Activated CD4-positive, alpha-beta T cell treated with anti-CD3 and anti-CD28 coated beads, Interleukin-10, Interleukin-2, amounts not matched to agents 100 ng/mL and 50 ng/mL, durations not matched to agents 16 hours and 8 hours (primary cell): ENCODE data around the gene HS3ST4.
"Not testable (repeated sequence)": the region's sequence is repeated elsewhere in the genome, so short reads cannot be mapped to it uniquely, and the experiment has no call there.

Experiments used
- DNase-seq: peaks from one replicate; pipeline ENCODE4 v3.0.0-alpha.2; 2020

Gene HS3ST4

DNA sequence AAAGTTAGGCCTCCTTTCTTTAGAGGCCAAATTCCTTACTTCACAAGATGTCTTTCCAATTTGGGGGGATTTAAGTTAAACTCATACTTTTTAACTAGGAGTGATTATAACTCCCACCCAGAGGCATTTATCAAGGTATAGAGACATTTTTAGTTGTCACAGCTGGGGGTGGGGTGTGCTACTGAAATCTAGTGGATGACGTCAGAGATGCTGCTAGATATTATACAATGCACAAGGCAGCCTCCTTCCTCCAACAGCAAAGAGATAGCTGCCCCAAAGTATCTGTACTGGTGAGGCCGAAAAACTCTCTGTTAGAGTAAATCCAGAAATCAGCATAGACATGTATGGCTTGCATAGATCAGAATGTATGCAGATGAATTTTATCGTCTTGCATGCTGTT lies 324.0 kb downstream of the HS3ST4 start:
- DNase-seq = no peak

DNA sequence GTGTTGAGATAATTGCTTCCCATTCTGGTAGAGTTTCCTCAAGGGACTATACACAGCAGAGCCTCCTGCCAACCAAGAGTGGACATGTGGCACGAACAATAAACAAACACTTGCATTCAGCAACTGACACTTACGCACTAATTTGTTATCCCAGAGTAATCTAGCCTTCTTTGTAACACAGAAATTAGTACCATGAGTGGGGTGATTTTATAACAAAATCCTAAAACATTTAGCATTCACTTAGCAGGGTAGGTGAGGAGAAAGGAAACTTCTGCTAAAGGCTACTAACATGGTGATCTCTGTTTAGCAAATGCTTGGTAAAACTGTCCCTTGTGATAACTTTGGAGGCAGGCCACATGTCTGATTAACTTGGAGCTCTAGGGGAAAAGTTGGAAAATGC lies 325.2 kb downstream of the HS3ST4 start:
- no peak for DNase-seq

DNA sequence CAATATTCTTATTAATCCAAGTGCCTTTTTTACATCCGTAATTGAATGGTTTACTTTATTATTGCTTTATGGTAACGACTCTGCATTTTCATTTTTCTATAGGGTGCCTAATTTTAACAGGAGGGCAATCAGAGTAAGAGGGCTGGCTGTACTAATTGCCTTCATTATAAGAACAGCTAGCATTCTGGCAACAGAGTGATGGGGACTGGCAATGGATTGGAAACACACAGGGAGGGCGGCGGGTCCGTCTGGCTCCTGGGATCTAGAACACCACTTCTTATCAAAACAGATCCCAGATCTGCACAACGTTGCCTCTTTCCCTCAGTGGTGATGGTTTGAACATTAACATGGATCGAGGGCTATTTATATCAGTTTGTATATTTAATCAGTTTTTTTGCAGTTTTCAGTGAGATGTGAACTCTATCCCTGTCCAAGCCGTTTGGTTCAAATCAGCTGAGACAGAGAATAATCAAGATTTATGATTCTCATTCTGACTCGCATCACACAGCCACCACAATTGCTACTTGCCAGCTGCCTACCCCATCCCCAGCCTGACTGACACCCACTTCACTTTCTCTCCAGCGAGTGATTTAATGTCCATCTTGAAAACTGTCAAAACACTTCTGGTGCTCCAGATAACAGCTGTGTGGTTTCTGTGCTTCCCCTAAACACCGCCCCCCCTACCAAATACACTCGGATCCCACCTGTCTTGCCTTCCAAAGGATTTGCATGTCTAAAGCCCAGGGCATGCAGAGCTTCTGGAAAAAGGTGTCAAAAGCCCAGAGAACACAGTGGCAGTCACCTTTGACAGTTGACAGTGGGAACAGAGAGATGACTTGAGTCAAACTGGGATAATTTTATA lies 327.9 kb downstream of the HS3ST4 start:
- DNase-seq = no peak

DNA sequence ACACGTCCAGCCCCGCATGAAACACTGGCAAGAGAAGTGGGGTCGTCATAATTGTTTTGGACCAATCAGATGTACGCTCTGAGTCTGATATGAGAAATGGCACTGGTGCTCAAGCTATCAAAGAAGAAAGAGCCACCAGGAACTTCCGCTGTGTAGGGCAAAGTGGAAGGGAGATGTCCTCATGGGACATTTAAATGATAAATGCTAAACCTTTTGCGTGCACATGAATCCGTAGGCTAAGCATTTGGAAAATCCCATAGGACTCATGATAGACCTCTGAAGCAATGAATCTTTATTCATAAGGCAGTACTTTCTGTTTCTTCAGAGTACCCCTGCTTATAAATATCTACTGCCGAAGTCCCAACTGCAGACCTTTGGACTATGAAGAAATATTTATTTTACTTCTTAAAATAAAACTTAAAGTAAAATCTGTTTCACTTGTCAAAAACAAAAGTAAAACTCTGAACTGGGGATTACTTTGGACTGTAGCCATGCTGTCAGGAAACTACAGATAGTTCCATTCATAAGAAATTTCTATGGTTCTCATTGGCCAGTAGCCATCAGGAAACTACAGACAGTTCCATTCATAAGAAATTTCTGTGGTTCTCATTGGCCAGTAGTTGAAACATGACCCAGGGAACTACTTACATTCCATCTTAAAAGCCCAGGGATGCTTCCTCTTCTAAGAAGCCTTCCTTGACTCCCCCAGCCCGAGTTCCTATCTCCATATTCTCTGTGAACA lies 335.1 kb downstream of the HS3ST4 start:
- no peak for DNase-seq

DNA sequence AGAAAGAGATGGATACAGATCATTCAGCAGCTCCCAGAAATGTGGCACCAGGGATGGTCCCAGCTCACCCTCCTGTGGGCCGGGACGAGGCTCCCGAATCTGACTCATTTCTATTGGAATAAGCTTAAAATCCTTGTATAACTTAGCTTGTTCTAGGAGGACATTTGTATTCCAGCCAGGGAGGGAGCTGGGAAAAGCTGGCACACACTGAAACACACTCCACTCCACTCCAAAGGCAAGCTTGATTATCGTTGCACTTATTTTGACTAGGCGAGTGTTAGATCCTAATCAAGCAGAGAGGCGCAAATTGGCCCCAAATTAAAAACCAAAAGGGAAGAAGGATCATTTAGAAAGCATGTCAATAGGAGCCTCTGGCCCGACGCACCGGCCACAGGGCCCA lies 339.5 kb downstream of the HS3ST4 start:
- DNase-seq = no peak

DNA sequence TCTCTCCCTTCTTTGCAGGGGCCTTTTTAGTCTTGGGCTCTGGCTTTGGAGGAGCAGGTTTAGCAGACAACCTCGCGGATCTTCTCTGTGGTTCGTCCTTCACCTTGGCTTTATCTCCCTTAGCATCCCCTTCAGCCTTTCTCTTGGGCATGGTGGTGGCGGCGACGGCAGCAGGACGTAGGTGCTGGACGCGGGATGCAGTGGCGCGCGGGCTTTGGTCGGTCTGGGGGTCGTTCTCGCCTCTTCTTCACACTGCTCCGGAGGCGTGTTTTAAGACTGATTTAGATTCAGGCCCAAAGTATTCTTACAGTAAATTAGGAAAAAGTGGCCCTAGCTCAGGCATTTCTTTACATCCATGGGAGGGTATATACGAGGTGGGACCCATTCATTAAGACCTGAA lies 340.9 kb downstream of the HS3ST4 start:
- DNase-seq = not testable (repeated sequence)

DNA sequence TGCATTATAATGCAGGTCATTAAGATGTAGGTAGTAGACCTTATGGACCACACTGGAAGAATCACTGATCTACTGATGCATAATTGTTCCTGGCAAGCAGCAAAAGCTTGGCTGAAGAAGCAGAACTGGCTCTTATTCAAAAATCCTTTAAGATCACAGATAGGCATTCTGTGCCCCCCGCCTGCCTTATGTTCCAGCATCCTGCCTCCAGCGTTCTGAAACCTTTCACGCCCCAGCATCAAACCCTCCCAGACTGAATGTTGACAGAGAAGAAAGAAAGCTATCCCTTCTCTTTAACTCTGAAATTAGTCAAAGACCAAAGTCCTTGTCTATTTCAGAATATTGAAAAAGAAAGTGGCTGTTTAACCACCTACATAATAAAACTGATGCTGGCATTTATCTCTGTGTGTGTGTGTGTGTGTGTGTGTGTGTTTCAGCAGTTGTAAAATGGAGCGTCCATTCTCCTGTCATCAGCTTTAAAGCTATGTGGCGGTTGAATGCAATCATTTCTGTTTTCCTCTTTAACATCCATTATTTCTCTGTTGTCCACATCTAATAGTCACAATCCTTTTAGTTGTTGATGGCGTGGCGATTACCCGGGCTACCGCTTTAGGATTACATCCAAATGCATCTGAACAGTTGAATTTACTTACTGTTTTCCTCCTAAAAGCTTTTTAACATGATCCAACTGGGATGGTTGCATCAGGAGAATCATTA lies 350.4 kb downstream of the HS3ST4 start:
- no peak for DNase-seq

DNA sequence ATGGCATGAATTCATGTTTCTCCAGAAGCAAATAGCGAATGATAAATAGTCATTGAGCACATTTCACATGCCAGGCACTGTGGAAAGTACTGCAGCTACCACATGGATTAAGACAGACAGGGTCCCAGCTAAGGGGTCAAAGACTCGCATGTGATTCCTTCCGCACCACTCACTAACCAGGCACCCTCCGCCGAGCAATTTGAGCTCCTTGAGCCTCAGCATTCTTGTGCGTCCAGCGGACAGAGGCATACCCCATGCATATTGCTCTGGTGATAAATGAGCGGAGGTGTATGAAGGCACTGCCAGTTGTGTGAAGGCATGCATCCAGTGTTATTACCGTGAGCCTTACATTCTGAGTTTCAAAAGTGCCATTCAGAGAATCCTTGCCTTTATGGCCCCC lies 358.7 kb downstream of the HS3ST4 start:
- no peak for DNase-seq

DNA sequence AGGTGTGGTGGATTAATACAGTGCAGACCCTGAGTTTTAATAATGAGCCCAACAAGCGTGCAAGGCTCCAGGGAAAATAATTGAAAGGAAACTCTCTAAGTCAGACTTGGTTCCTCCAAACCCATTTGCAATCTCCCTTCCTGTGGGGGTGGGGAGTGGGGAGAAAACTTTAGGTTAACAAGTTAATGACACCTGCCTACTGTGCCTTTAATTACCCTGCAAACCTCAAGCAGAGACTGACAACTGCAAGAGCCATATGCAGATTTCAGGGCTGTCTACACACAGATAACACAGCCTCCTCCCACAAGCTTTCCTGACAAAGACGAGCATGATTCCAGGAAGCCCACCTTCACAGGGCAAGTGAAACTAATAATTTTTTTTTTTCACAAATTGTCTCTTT lies 359.3 kb downstream of the HS3ST4 start:
- DNase-seq = no peak

DNA sequence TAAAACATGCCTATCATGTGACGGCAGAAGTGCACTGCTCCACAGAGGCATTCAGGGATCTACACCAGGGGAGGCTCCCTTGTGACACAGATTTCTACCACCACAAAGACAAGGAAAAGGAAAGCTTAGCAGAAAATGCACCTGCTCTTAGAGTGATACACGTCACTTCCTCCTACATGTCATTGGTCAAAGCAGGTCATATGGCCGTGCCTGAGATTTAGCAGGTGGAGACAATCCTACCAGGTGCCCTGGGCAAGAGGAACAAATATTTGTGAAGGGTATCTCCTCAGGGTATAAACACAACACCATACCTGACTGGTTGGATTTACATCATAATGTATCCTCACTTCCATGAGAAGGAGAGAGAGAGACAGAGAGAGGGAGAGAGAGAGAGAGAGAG lies 362.1 kb downstream of the HS3ST4 start:
- DNase-seq = no peak

DNA sequence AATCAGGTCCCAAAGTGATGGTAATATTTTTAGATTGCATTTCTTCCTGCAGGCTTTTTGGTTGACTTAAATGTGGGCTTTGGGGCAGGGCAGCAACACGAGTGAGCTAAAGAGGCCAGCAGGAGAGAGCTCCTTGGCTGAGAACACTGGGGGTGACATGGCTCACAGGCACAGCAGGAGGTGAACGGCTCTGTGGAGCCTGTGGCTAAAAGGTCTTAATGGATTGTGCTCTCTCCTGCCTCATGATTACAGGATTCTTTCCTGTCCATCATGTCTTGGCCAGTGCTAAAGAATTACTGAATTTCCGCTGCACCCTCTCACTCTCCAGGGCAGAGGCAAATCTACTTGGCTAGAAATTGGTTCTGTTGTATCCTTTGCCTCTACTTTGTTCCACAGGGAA lies 366.6 kb downstream of the HS3ST4 start:
- no peak for DNase-seq

DNA sequence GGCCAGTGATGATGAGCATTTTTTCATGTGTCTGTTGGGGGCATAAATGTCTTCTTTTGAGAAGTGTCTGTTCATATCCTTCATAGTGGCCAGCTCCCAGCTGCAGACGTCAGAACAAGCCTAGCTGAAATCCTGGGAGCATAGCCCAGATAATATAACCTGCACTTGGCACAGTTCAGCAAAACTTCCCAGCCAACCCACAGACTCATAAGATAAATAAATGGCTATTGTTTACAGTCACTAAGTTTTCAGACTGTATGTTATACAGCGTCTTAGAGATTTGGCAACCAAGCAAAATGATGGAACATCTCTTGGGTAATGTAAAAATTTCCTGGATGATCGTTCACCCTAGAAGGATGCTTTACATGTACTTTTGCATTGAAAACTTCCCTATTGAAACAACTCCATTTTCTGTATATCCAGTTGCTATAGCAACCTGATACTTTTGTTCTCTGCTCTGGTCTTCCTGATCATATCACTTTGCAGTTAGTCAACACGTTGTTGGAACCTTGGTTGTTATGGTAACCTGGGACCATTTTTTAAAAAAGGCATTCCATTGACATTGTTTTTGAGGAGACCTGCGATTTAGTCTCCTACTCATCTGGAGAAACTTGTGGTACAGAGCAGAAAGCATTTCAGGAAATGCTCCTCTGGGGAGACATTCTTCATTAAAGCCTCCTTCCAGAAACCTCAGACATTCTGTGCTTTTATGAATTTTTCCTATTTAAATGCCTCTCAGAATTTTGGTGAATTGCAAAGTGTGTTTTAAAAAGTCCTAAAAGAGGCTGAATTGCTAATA lies 378.7 kb downstream of the HS3ST4 start:
- no peak for DNase-seq

DNA sequence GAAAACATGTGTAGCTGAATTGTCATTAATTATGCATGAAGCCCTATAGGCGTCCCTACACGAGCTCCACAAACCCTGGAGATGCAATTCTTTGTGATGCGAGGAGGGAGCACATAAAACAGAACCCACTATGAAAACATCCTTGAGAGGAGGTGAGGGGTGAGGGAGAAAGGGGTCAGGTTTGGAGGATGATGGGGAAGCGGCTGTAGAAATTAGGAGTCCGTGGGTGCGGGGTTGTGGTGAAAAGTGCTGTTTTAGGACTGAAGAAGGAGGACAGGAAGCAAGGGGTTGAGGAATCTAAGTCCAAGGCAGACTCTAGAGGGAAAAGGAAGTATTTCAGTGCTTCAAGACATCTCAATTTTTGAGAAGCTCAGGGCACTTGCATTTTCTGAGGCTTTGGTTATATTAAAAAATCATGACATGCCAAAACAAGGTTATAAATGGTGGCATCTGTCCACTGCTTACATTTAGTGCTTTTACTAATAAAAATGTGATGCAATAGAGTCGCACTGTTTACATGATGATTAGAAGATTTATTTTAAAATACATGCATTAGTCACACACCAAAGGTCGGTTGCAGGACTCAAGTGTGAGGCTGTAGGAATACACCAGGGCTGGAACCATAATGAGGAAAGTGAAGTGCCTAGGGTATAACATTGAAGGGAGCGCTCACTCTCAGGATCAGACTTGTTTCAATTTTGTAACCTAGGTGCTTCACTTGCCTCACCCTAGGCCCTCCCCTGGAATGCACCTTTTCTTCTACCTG lies 379.5 kb downstream of the HS3ST4 start:
- DNase-seq = no peak

DNA sequence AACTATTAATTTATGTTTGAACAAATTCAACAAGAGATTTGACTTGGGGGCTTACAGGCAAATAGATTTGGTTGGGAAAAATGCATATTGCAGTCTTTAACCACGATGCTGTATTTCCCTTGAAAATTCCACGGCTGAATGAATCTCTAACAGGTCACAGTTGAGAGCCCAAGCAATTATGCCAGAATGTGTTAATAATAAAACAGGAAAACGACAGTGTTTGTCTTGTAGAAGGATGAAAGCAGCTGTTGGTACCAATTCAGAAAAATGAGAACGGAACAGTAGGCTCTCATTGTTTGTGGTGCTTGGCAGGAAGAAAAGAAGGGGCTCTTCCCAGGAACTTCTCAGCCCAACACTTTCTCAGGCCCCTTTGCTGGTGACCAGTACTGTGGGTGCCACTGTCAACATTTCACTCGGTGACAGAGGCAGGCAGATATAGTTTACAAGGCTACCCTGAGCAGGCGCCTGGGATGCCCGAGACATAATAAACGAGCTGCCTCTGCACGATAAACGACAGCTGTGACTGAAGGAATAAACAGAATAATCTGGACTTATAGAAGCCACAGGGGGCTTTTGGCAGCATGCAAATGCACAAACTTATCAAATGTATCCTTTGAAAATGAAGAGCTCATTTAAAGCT lies 387.1 kb downstream of the HS3ST4 start:
- no peak for DNase-seq

DNA sequence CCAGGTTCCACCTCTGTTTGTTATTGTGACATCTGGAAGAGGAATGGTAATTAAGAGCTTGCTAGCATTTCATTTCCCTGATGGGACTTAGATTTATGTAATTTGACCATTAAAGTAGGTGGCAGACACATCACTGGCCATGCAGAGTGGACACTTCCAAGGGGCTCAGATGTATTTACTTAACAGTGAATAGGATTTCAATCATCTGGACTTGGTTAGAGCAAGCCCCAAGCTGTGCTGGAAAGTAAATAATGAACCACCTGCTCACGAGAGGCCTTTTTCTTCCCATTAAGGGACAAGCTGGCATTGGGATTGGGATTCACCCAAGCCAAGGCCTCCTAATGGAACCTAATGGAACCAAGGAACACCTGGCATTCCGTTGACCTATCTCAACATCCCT lies 395.3 kb downstream of the HS3ST4 start:
- DNase-seq = no peak

DNA sequence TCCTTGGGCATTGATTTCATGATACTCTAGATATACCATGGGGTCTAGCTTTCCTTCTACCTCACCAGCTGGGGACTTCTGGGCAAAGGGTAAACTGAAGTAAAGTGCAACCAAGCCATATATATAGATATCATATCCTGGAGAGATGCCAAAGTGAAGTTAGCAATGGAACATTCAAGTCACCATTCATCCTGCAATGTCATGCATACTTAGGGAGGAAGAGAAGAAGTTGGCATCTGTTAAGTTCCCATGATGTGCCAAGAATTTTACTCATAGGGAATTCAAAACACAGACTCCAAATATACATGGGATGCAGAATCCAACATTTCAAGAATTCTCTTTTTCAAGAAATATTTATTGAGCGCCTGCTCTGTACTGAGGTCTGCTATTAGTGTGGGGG lies 399.8 kb downstream of the HS3ST4 start:
- DNase-seq = no peak

DNA sequence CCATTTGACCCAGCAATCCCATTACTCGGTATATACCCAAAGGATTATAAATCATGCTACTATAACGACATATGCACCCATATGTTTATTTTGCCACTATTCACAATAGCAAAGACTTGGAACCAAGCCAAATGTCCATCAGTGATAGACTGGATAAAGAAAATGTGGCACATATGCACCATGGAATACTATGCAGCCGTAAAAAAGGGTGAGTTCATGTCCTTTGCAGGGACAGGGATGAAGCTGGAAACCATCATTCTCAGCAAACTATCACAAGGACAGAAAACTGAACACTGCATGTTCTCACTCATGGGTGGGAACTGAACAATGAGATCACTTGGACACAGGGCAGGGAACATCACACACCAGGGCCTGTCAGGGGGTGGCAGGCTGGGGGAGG lies 406.4 kb downstream of the HS3ST4 start:
- DNase-seq = not testable (repeated sequence)

DNA sequence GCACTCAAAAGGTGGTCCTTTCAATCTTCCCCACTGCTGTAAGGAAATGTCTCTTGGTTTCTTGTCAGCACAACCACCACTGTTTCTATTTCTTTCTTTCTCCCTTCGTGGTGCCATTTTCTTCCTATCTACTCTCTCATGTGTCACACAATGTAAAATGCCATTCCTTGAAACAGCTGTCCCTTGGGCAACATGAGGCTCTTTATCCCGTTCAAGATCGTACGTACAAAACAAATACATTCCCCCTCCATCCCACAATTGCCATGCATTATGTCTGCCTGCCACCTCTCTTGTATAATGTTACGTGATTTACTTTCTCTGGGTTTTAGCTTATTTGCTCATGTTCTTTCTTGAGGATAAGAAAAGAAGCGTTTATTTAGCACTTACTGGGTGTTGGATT lies 410.6 kb downstream of the HS3ST4 start:
- no peak for DNase-seq

DNA sequence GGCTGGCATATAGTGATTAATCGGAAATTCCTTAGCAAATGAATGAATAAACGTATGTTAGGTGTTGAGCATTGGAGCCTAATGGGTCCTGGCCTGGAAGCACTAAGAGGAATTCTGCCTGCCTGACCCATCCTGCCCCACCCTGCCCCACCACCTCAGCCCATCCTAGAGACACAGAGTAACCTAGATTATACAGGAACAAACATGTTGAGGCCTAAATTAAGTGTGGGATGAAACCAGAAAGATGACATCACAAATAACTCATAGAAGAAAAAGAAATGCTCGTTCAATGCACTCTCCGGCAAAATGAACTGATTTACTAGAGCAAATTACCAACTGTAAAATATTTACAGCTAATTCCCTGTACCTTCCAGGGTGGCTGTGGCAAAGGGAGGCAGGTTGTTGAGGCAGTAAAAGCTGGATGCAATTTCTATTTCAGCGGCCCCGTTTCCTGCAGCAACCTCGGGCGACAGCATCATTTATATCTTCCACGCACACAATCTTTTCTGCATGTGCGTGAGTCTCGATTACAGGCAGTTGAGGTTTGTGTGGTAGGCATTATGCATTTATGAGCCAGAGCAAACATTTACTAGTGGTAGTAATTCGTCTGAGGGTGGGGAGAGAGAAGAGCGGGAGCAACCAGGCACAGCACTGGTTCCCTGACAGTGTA lies 417.2 kb downstream of the HS3ST4 start:
- no peak for DNase-seq

DNA sequence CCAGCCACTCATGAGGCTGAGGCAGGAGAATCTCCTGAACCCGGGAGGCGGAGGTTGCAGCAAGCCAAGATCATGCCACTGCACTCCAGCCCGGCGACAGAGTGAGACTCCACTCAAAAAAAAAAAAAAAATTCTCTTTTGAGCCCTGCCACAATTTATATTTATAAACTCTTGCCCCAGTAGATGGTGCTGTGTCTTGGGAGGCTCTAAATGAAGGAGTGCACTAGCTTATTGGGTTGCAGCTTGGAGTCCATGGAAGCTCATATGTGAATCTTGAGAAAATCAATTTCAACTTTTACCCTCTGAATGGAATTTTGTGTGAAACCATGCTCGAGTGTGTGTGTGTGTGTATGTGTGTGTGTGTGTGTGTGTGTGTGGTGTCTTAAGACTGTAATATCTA lies 420.1 kb downstream of the HS3ST4 start:
- no peak for DNase-seq

DNA sequence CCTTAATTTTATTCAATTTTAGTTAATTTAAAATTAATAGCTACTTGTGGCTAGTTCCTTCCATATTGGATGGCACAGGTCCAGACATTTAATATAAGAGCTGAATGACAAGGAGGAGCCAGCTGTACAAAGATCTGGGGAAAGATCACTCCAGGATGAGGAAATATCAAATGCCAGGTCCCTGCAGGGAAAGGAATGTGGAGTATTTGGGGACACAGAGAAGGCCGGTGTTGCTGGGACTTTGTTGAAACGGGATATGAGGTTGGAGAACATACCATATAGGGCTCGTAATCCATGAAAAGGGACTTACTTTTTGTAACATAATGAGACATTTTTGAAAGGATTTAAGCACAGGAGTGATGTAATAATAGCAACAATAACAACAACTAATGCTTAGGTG lies 426.8 kb downstream of the HS3ST4 start:
- DNase-seq = no peak
